GM23338 (cell line): ENCODE data around the gene TANC2. TPM values are rescaled to one million over a fixed set of nuclear protein-coding genes. Genes with fewer than 3 reads are reported as not detected.

Experiments
- ATAC-seq: fragments of 200-7000 bp; cut with Tn5 transposase; 3 replicates; pipeline ENCODE4 v1.9.1; 2020
- DNase-seq: peaks from one replicate; pipeline ENCODE4 v3.0.0-alpha.2; 2015; ENCODE audit warnings: low spot score
- H2AFZ ChIP-seq: fragments of 200-600 bp; sonication (generic); 2 replicates; pipeline ENCODE4 v1.8.0; 2016; ENCODE audit warnings: antibody characterized with exemption, mild to moderate bottlenecking, moderate library complexity
- H3F3A ChIP-seq: fragments of 200-600 bp; sonication (generic); replicated peaks from 2 replicates; pipeline ENCODE4 v1.8.0; 2017; ENCODE audit warnings: antibody characterized with exemption, mixed run types, low read depth
- H3K27ac ChIP-seq: fragments of 200-600 bp; sonication (generic); 2 replicates; pipeline ENCODE4 v1.6.1; 2016; ENCODE audit warnings: low read depth
- H3K27me3 ChIP-seq: fragments of 200-600 bp; sonication (generic); 2 replicates; pipeline ENCODE4 v1.8.0; 2016; ENCODE audit warnings: mild to moderate bottlenecking, mixed run types, moderate library complexity; ENCODE audit not compliant: insufficient read depth
- H3K36me3 ChIP-seq: fragments of 200-600 bp; sonication (generic); 2 replicates; pipeline ENCODE4 v1.8.0; 2016; ENCODE audit warnings: mild to moderate bottlenecking; ENCODE audit not compliant: insufficient read depth
- H3K4me1 ChIP-seq: fragments of 200-600 bp; sonication (generic); 2 replicates; pipeline ENCODE4 v1.8.0; 2016; ENCODE audit warnings: mild to moderate bottlenecking, moderate library complexity; ENCODE audit not compliant: insufficient read depth
- H3K4me2 ChIP-seq: fragments of 200-600 bp; sonication (generic); 2 replicates; pipeline ENCODE4 v1.7.1; 2017; ENCODE audit warnings: mixed run types
- H3K4me3 ChIP-seq: fragments of 200-600 bp; sonication (generic); 2 replicates; pipeline ENCODE4 v1.6.1; 2016; ENCODE audit warnings: mixed run types
- H3K79me2 ChIP-seq: fragments of 200-600 bp; sonication (generic); replicated peaks from 2 replicates; pipeline ENCODE4 v1.8.0; 2017; ENCODE audit warnings: mild to moderate bottlenecking; ENCODE audit not compliant: insufficient read depth
- H3K9me2 ChIP-seq: fragments of 200-600 bp; sonication (generic); 2 replicates; pipeline ENCODE4 v1.8.0; 2017; ENCODE audit not compliant: insufficient read depth
- H4K20me1 ChIP-seq: fragments of 200-600 bp; sonication (generic); replicated peaks from 2 replicates; pipeline ENCODE4 v1.8.0; 2017; ENCODE audit warnings: mild to moderate bottlenecking; ENCODE audit not compliant: insufficient read depth
- H3K27ac Mint-ChIP-seq: 2 replicates; pipeline ENCODE4 v1.8.0; 2020; ENCODE audit warnings: inconsistent platforms, mild to moderate bottlenecking, moderate library complexity, mixed read lengths
- H3K27me3 Mint-ChIP-seq: 3 replicates; pipeline ENCODE4 v1.8.0; 2022; ENCODE audit warnings: low read depth, mild to moderate bottlenecking, moderate library complexity, mixed read lengths, inconsistent platforms; ENCODE audit not compliant: insufficient read depth, poor library complexity
- H3K36me3 Mint-ChIP-seq: 3 replicates; pipeline ENCODE4 v1.8.0; 2021; ENCODE audit warnings: low read depth, mild to moderate bottlenecking, inconsistent platforms, moderate library complexity, mixed read lengths
- H3K4me1 Mint-ChIP-seq: 3 replicates; pipeline ENCODE4 v1.8.0; 2020; ENCODE audit warnings: mild to moderate bottlenecking, inconsistent platforms, mixed read lengths
- H3K4me3 Mint-ChIP-seq: 3 replicates; pipeline ENCODE4 v1.8.0; 2021; ENCODE audit warnings: moderate library complexity, mild to moderate bottlenecking, inconsistent platforms, mixed read lengths
- H3K9me3 Mint-ChIP-seq: 3 replicates; pipeline ENCODE4 v1.8.0; 2020; ENCODE audit warnings: moderate library complexity, mild to moderate bottlenecking, inconsistent platforms, mixed read lengths
- CREB1 ChIP-seq: fragments of 250-450 bp; sonication (Bioruptor Pico); IDR thresholded peaks from 2 replicates; pipeline ENCODE4 v1.5.0; 2020; ENCODE audit warnings: low read depth, mild to moderate bottlenecking, moderate library complexity
- CTCF ChIP-seq, 2 experiments: fragments of 200-600 bp in 1 of 2; sonication (generic) in 1 of 2; conservative IDR thresholded peaks; 2 replicates each; pipeline versions ENCODE4 v1.5.1 to v1.6.1; 2016 to 2017; ENCODE audit warnings: antibody characterized with exemption in 2 of 2, low read depth in 2 of 2, mild to moderate bottlenecking in 2 of 2, moderate library complexity in 1 of 2
- EZH2 ChIP-seq: fragments of 200-600 bp; sonication (generic); IDR thresholded peaks from one replicate; pipeline ENCODE4 v1.8.0; 2017; ENCODE audit warnings: antibody characterized with exemption, mild to moderate bottlenecking, low read depth; ENCODE audit not compliant: unreplicated experiment
- EZH2phosphoT487 ChIP-seq: fragments of 200-600 bp; sonication (generic); IDR thresholded peaks from one replicate; pipeline ENCODE4 v1.8.1; 2018; ENCODE audit warnings: antibody characterized with exemption; ENCODE audit not compliant: unreplicated experiment
- JUNB ChIP-seq: IDR thresholded peaks from one replicate; pipeline ENCODE4 v1.6.1; 2016; ENCODE audit warnings: antibody characterized with exemption; ENCODE audit not compliant: unreplicated experiment
- NANOG ChIP-seq: IDR thresholded peaks from 2 replicates; pipeline ENCODE4 v1.6.1; 2016; ENCODE audit warnings: antibody characterized with exemption, borderline replicate concordance
- POLR2AphosphoS5 ChIP-seq: IDR thresholded peaks from 2 replicates; pipeline ENCODE4 v1.6.1; 2016; ENCODE audit warnings: antibody characterized with exemption, low read depth
- REST ChIP-seq: IDR thresholded peaks from one replicate; pipeline ENCODE4 v1.6.1; 2018; ENCODE audit warnings: antibody characterized with exemption; ENCODE audit not compliant: unreplicated experiment
- STAT1 ChIP-seq: IDR thresholded peaks from one replicate; pipeline ENCODE4 v1.6.1; 2016; ENCODE audit warnings: antibody characterized with exemption; ENCODE audit not compliant: unreplicated experiment
- ZNF114 ChIP-seq: fragments of 250-450 bp; sonication (Bioruptor Pico); IDR thresholded peaks from 2 replicates; pipeline ENCODE4 v1.5.0; 2020; ENCODE audit warnings: mild to moderate bottlenecking, moderate library complexity
- ZNF331 ChIP-seq: fragments of 250-450 bp; sonication (Bioruptor Pico); IDR thresholded peaks from 2 replicates; pipeline ENCODE4 v1.5.0; 2020; ENCODE audit warnings: low read depth, mild to moderate bottlenecking, moderate library complexity
- ZNF462 ChIP-seq: fragments of 250-450 bp; sonication (Bioruptor Pico); IDR thresholded peaks from 2 replicates; pipeline ENCODE4 v1.5.0; 2020; ENCODE audit warnings: mild to moderate bottlenecking, moderate library complexity
- polyA plus RNA-seq: library from polyadenylated mRNA; unstranded; fragments of >200 nt; fragmentation: Nextera tagmentation; extraction: Ambion mirVana; gene quantifications from 2 replicates; pipeline ENCODE4 v1.2.1, GENCODE V29; 2016
- total RNA-seq: library from RNA; depleted of rRNA; stranded (reverse); fragments of >200 nt; shearing (Covaris generic); gene quantifications from 2 replicates; pipeline ENCODE4 v1.2.3, GENCODE V29; 2014

The TANC2 gene
- total and polyA plus RNA-seq, 2 experiments from 2014 or later: 1.7 to 5.9 TPM

GRCh38 chr17:62925267-62925836 lies 40.7 kb upstream of the TANC2 start:
- H3K27me3 ChIP-seq: no peaks in the 10 kb centered on the region
- DNase-seq (no peak), ATAC-seq (no peak)
- no peaks in the 10 kb centered on the region for H3K36me3 ChIP-seq
- H3K4me2 ChIP-seq: no peak overlapping the region
- H3K4me3 Mint-ChIP-seq: no peak overlapping the region
- peaks cover 4% of the 10 kb centered on the region for H3K27me3 Mint-ChIP-seq
- H3K4me3 ChIP-seq: no peak overlapping the region
- H3K79me2 ChIP-seq: no peaks in the 10 kb centered on the region
- H3K36me3 Mint-ChIP-seq: no peaks in the 10 kb centered on the region
- H4K20me1 ChIP-seq: no peaks in the 10 kb centered on the region
- no peaks in the 10 kb centered on the region for H3K4me1 Mint-ChIP-seq
- H3K27ac ChIP-seq: no peak overlapping the region
- no peaks in the 10 kb centered on the region for H3K9me3 Mint-ChIP-seq
- no peaks in the 10 kb centered on the region for H3K4me1 ChIP-seq
- TF ChIP-seq EZH2phosphoT487 (no peak), CREB1 (no peak), REST (no peak), JUNB (no peak), ZNF331 (CRISPR knock-in tag) (no peak), CTCF (conservative IDR thresholded peaks at IDR 0.05; ENCODE audit: low read depth in 2 of 2) (no peak), POLR2AphosphoS5 (no peak), ZNF114 (CRISPR knock-in tag) (no peak), NANOG (no peak), EZH2 (no peak), ZNF462 (CRISPR knock-in tag) (no peak), STAT1 (no peak)
- no peak overlapping the region for H3K27ac Mint-ChIP-seq
- H2AFZ ChIP-seq: no peak overlapping the region
- H3F3A ChIP-seq: no peaks in the 10 kb centered on the region
- no peaks in the 10 kb centered on the region for H3K9me2 ChIP-seq
